Measurements from ENCODE around the gene SLC35C1. TPM values are rescaled to one million over a fixed set of nuclear protein-coding genes. Genes with fewer than 3 reads are reported as not detected.
A peak's percentile ranks its signal among the peaks of the same experiment; 100 is the strongest.

Gene SLC35C1
- total and polyA plus RNA-seq, 7 donors = 5.3 to 38.9 (median 8.6) TPM

GRCh38 chr11:45843158-45843924 is 38.4 kb downstream of the SLC35C1 start:
- Histone ChIP-seq H3K27me3 (no peaks in the 10 kb centered on the region), H3K27ac (peak overlapping the region; percentile 73 to 81 (median 77)), H3K4me1 (peaks cover 0 to 21% (median 15%) of the 10 kb centered on the region in 4 donors), H3K4me3 (peak overlapping the region in 2 of 4 donors; percentile 3 to 14), H3K36me3 (no peaks in the 10 kb centered on the region), H3K9me3 (no peaks in the 10 kb centered on the region)
- WGBS, 2 donors = 4 to 15% methylated on average over 22 of the region's 22 CpGs
- intact Hi-C loops (cut with DNase I) = loop anchor here (5.0 kb wide), 2 partner anchors 59 to 164 kb away; no protein-coding TSS in a partner anchor
- peak; percentile 97 for DNase-seq
- peak; percentile 24 to 85 (median 68) for TF ChIP-seq POLR2AphosphoS5 (IDR thresholded peaks at IDR 0.05)
- TF ChIP-seq POLR2A (IDR thresholded peaks at IDR 0.05) = no peak
- TF ChIP-seq EP300 (IDR thresholded peaks at IDR 0.05) = peak in 2 of 4 donors; percentile 30 to 46
- TF ChIP-seq CTCF (IDR thresholded peaks at IDR 0.05) = peak; percentile 90 to 96 (median 94)

- DNase-seq = no peak
- Histone ChIP-seq H3K4me1 (peaks cover 0 to 38% (median 31%) of the 10 kb centered on the region in 4 donors), H3K4me3 (no peak overlapping the region), H3K27ac (peak overlapping the region in 1 of 4 donors; percentile 99), H3K36me3 (no peaks in the 10 kb centered on the region), H3K9me3 (no peaks in the 10 kb centered on the region), H3K27me3 (no peaks in the 10 kb centered on the region)
- 87 to 91% methylated on average over 3 of the region's 3 CpGs for WGBS, 2 donors
- TF ChIP-seq EP300 (IDR thresholded peaks at IDR 0.05) (no peak), POLR2AphosphoS5 (IDR thresholded peaks at IDR 0.05) (no peak), CTCF (IDR thresholded peaks at IDR 0.05) (no peak), POLR2A (IDR thresholded peaks at IDR 0.05) (no peak)
- intact Hi-C loops (cut with DNase I) = loop anchor here (2.0 to 5.0 kb wide), 4 partner anchors 14 to 277 kb away; partner anchors contain the start of gene PHF21A
Measured at GRCh38 chr11:45844822-45845578, 40.1 kb downstream of the SLC35C1 start.

GRCh38 chr11:45846174-45846675 is 41.3 kb downstream of the SLC35C1 start:
- Histone ChIP-seq H3K27ac (peak overlapping the region; percentile 98 to 99 (median 99)), H3K4me3 (peak overlapping the region in 1 of 4 donors; percentile 90), H3K27me3 (no peaks in the 10 kb centered on the region), H3K36me3 (no peaks in the 10 kb centered on the region), H3K9me3 (no peaks in the 10 kb centered on the region), H3K4me1 (peaks cover 0 to 50% (median 44%) of the 10 kb centered on the region in 4 donors)
- intact Hi-C loops (cut with DNase I) = loop anchor here (2.0 to 5.0 kb wide), 2 partner anchors 41 to 276 kb away; partner anchors contain the start of genes PHF21A and SLC35C1
- TF ChIP-seq EP300 (IDR thresholded peaks at IDR 0.05) (no peak), CTCF (IDR thresholded peaks at IDR 0.05) (no peak), POLR2AphosphoS5 (IDR thresholded peaks at IDR 0.05) (no peak)
- DNase-seq = no peak
- 79 to 84% methylated on average over 4 of the region's 4 CpGs for WGBS, 2 donors

GRCh38 chr11:45846974-45847910 is 42.3 kb downstream of the SLC35C1 start, which contains the start of gene CRY2:
Gene CRY2, plus strand, starts transcription at chr11:45847475. Its CDS starts 16 bp downstream, at chr11:45847491.
- DNase-seq = peak; percentile 100
- WGBS, 2 donors = 0% methylated on average over 75 of the region's 75 CpGs

More at GRCh38 chr11:45846974-45847910, 42.3 kb downstream of the SLC35C1 start, which contains the start of gene CRY2:
- Histone ChIP-seq H3K27ac (peak within 1 kb of the TSS; percentile 98 to 99 (median 99)), H3K36me3 (no peaks in the 10 kb centered on the region), H3K27me3 (no peaks in the 10 kb centered on the region), H3K4me3 (peak within 1 kb of the TSS; percentile 90 to 98 (median 94)), H3K9me3 (no peaks in the 10 kb centered on the region), H3K4me1 (peaks cover 0 to 60% (median 54%) of the 10 kb centered on the region in 4 donors)
- TF ChIP-seq EP300 (IDR thresholded peaks at IDR 0.05) = peak in 2 of 4 donors; percentile 67 to 81
- TF ChIP-seq POLR2A (IDR thresholded peaks at IDR 0.05) = peak; percentile 98
- TF ChIP-seq CTCF (IDR thresholded peaks at IDR 0.05) = no peak
- peak; percentile 95 to 99 (median 98) for TF ChIP-seq POLR2AphosphoS5 (IDR thresholded peaks at IDR 0.05)
- intact Hi-C loops (cut with DNase I) = loop anchor here (2.0 to 5.0 kb wide), 2 partner anchors 42 to 275 kb away; partner anchors contain the start of genes PHF21A and SLC35C1

Measured in sigmoid colon (tissue), 7 donors.